GM12875 (cell line): ENCODE data around the gene CHRNA1.

Experiments used
- H3K4me3 ChIP-seq: one replicate; pipeline ENCODE4 v1.5.1; 2011; ENCODE audit warnings: low read depth, low read length, control low read depth
- CTCF ChIP-seq: IDR thresholded peaks from 2 replicates; pipeline ENCODE4 v1.5.1; 2011; ENCODE audit warnings: low read depth, mild to moderate bottlenecking, control low read depth, inconsistent platforms, low read length, moderate library complexity, borderline replicate concordance; ENCODE audit not compliant: insufficient read depth

CHRNA1 gene

GRCh38 chr2:174789001-174789400, 24.7 kb upstream of the CHRNA1 start:
- no peak for TF ChIP-seq CTCF
- H3K4me3 ChIP-seq, result no peak overlapping the region

- no peak overlapping the region for H3K4me3 ChIP-seq
- no peak for TF ChIP-seq CTCF
These were observed 24.1 kb upstream of the CHRNA1 start for GRCh38 chr2:174788291-174788929.

GRCh38 chr2:174787487-174788205, 23.4 kb upstream of the CHRNA1 start:
- no peak overlapping the region for H3K4me3 ChIP-seq

GRCh38 chr2:174786066-174786725, 21.9 kb upstream of the CHRNA1 start:
- no peak overlapping the region for H3K4me3 ChIP-seq
- no peak for TF ChIP-seq CTCF

More at GRCh38 chr2:174787487-174788205, 23.4 kb upstream of the CHRNA1 start:
- no peak for TF ChIP-seq CTCF

GRCh38 chr2:174785481-174785880, 21.2 kb upstream of the CHRNA1 start:
- H3K4me3 ChIP-seq, result no peak overlapping the region
- no peak for TF ChIP-seq CTCF

- no peak overlapping the region for H3K4me3 ChIP-seq
- no peak for TF ChIP-seq CTCF
These were observed 20.6 kb upstream of the CHRNA1 start for GRCh38 chr2:174784909-174785308.
